ENCODE measurements around the gene U2SURP.
A peak's percentile ranks its signal among the peaks of the same experiment; 100 is the strongest.

Gene U2SURP

GRCh38 chr3:143001369-143002082 lies at the start of gene U2SURP:
U2SURP (plus strand) TSS chr3:143001570; CDS start chr3:143001629, 59 bp downstream.
- DNase-seq: peak; percentile 99

GRCh38 chr3:142951794-142952193 lies 49.6 kb upstream of the U2SURP start:
- DNase-seq: no peak

- no peak for DNase-seq
These were observed 48.8 kb upstream of the U2SURP start for GRCh38 chr3:142952272-142953193.

GRCh38 chr3:142953443-142953842 lies 47.9 kb upstream of the U2SURP start:
- no peak for DNase-seq

- DNase-seq: peak; percentile 46
These were observed 42.7 kb upstream of the U2SURP start for GRCh38 chr3:142958707-142959106.

- no peak for DNase-seq
These were observed 41.0 kb upstream of the U2SURP start for GRCh38 chr3:142960322-142960850.

- no peak for DNase-seq
These were observed 39.8 kb upstream of the U2SURP start for GRCh38 chr3:142961539-142961938.

- DNase-seq: no peak
These were observed 39.2 kb upstream of the U2SURP start for GRCh38 chr3:142962175-142962519.

GRCh38 chr3:142962520-142963233 lies 38.7 kb upstream of the U2SURP start:
- DNase-seq: no peak

- DNase-seq: no peak
These were observed 38.2 kb upstream of the U2SURP start for GRCh38 chr3:142963234-142963515.

GRCh38 chr3:142963516-142964448 lies 37.6 kb upstream of the U2SURP start, which contains the start of gene PAQR9:
PAQR9 (minus strand) TSS chr3:142963674; CDS start chr3:142963336, 338 bp downstream.
- no peak for DNase-seq

- DNase-seq: no peak
These were observed 35.8 kb upstream of the U2SURP start for GRCh38 chr3:142965581-142965980.

GRCh38 chr3:142966808-142967207 lies 34.6 kb upstream of the U2SURP start:
- no peak for DNase-seq

- no peak for DNase-seq
These were observed 32.9 kb upstream of the U2SURP start for GRCh38 chr3:142968319-142969025.

- no peak for DNase-seq
These were observed 29.9 kb upstream of the U2SURP start for GRCh38 chr3:142971431-142971830.

GRCh38 chr3:142972092-142972753 lies 29.1 kb upstream of the U2SURP start:
- no peak for DNase-seq

- DNase-seq: no peak
These were observed 28.0 kb upstream of the U2SURP start for GRCh38 chr3:142973217-142974009.

- DNase-seq: no peak
These were observed 25.9 kb upstream of the U2SURP start for GRCh38 chr3:142975316-142975995.

- DNase-seq: peak; percentile 92
These were observed 24.6 kb upstream of the U2SURP start for GRCh38 chr3:142976621-142977398.
